Measurements from ENCODE around the gene TTC27.

The TTC27 gene

GRCh38 chr2:32668254-32668653 is 40.4 kb downstream of the TTC27 start:
- no peak for DNase-seq (ENCODE audit: low read depth in 2 of 2)

GRCh38 chr2:32671885-32672533 is 44.2 kb downstream of the TTC27 start:
- no peak for DNase-seq (ENCODE audit: low read depth in 2 of 2)

GRCh38 chr2:32678825-32679224 is 51.0 kb downstream of the TTC27 start:
- DNase-seq (ENCODE audit: low read depth in 2 of 2) = no peak

- no peak for DNase-seq (ENCODE audit: low read depth in 2 of 2)
Observed at GRCh38 chr2:32680942-32681341, 53.1 kb downstream of the TTC27 start.

GRCh38 chr2:32683520-32684086 is 55.8 kb downstream of the TTC27 start:
- DNase-seq (ENCODE audit: low read depth in 2 of 2) = no peak

GRCh38 chr2:32688541-32688940 is 60.7 kb downstream of the TTC27 start:
- no peak for DNase-seq (ENCODE audit: low read depth in 2 of 2)

- no peak for DNase-seq (ENCODE audit: low read depth in 2 of 2)
Observed at GRCh38 chr2:32691678-32692077, 63.8 kb downstream of the TTC27 start.

- DNase-seq (ENCODE audit: low read depth in 2 of 2) = no peak
Observed at GRCh38 chr2:32696439-32696838, 68.6 kb downstream of the TTC27 start.

- DNase-seq (ENCODE audit: low read depth in 2 of 2) = no peak
Observed at GRCh38 chr2:32697156-32697555, 69.3 kb downstream of the TTC27 start.

GRCh38 chr2:32699151-32699550 is 71.3 kb downstream of the TTC27 start:
- DNase-seq (ENCODE audit: low read depth in 2 of 2) = no peak

GRCh38 chr2:32701806-32702205 is 74.0 kb downstream of the TTC27 start:
- no peak for DNase-seq (ENCODE audit: low read depth in 2 of 2)

GRCh38 chr2:32702303-32703064 is 74.6 kb downstream of the TTC27 start:
- no peak for DNase-seq (ENCODE audit: low read depth in 2 of 2)

- DNase-seq (ENCODE audit: low read depth in 2 of 2) = no peak
Observed at GRCh38 chr2:32706815-32707579, 79.1 kb downstream of the TTC27 start.

- no peak for DNase-seq (ENCODE audit: low read depth in 2 of 2)
Observed at GRCh38 chr2:32711219-32711618, 83.4 kb downstream of the TTC27 start.

GRCh38 chr2:32711908-32712501 is 84.2 kb downstream of the TTC27 start:
- DNase-seq (ENCODE audit: low read depth in 2 of 2) = no peak

- DNase-seq (ENCODE audit: low read depth in 2 of 2) = no peak
Observed at GRCh38 chr2:32712870-32713269, 85.0 kb downstream of the TTC27 start.

GRCh38 chr2:32714521-32714920 is 86.7 kb downstream of the TTC27 start:
- no peak for DNase-seq (ENCODE audit: low read depth in 2 of 2)

- no peak for DNase-seq (ENCODE audit: low read depth in 2 of 2)
Observed at GRCh38 chr2:32715391-32715841, 87.6 kb downstream of the TTC27 start.

- no peak for DNase-seq (ENCODE audit: low read depth in 2 of 2)
Observed at GRCh38 chr2:32715981-32716380, 88.1 kb downstream of the TTC27 start.

GRCh38 chr2:32716598-32716997 is 88.7 kb downstream of the TTC27 start:
- DNase-seq (ENCODE audit: low read depth in 2 of 2) = no peak

- no peak for DNase-seq (ENCODE audit: low read depth in 2 of 2)
Observed at GRCh38 chr2:32718752-32719151, 90.9 kb downstream of the TTC27 start.

- no peak for DNase-seq (ENCODE audit: low read depth in 2 of 2)
Observed at GRCh38 chr2:32719430-32719829, 91.6 kb downstream of the TTC27 start.

Data from stimulated activated CD4-positive, alpha-beta T cell treated with anti-CD3 and anti-CD28 coated beads, Interleukin-4, amount 100 ng/mL, for 48 hours (primary cell).